Bronchial epithelial cell (primary cell): Measurements from ENCODE around the gene PHIP. TPM values are rescaled to one million over a fixed set of nuclear protein-coding genes. Genes with fewer than 3 reads are reported as not detected.

Source experiments
- DNase-seq: peaks from one replicate; pipeline ENCODE4 v3.0.0-alpha.2; 2010; ENCODE audit warnings: low read depth
- FAIRE-seq: peaks from 2 replicates; lab custom pipeline; 2011; peaks lifted over from hg19 to GRCh38; lab: Jason Lieb, UNC
- H3K27me3 ChIP-seq: 2 replicates; pipeline ENCODE4 v1.5.1; 2011; ENCODE audit warnings: low read length; ENCODE audit not compliant: control insufficient read depth, insufficient read depth
- H3K36me3 ChIP-seq: 2 replicates; pipeline ENCODE4 v1.5.1; 2011; ENCODE audit warnings: low read length; ENCODE audit not compliant: control insufficient read depth, insufficient read depth
- H3K4me3 ChIP-seq: 2 replicates; pipeline ENCODE4 v1.5.1; 2011; ENCODE audit warnings: mild to moderate bottlenecking, low read depth, low read length, control low read depth
- total RNA-seq: library from RNA; depleted of rRNA; stranded (reverse); fragments of >200 nt; gene quantifications from 2 replicates; pipeline ENCODE4 v1.2.1, GENCODE V29; 2014
- TF ChIP-seq, protein P1 (sequence below): IDR thresholded peaks from 2 replicates; pipeline ENCODE4 v1.5.1; 2011; ENCODE audit warnings: mild to moderate bottlenecking, moderate library complexity, low read length, control low read depth, inconsistent platforms; ENCODE audit not compliant: insufficient read depth, severe bottlenecking

PHIP gene
- total RNA-seq, 1 donor from 2014 or later: 13.2 TPM

DNA sequence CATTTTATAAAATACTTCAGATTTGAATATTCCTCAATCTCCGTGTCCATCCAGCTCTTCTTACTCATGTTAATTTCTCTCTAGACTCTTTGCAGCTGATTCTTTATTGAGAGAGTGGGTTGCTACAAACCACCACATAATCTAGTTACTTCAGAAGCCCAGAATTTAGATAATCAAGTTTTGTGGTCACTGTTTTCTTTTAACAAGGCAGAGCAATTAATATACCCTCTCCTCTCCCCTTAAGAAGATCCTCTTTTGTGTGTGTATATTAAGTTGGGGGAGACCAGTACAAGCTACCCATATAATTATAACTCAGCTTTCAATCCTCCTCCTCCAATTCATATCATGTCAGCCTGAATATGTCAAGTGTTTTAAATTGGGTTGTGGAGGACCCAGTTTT lies 115.6 kb downstream of the PHIP start:
- Histone ChIP-seq H3K27me3 (no peaks in the 10 kb centered on the region), H3K36me3 (peaks cover 2% of the 10 kb centered on the region), H3K4me3 (no peak overlapping the region)
- DNase-seq (no peak), FAIRE-seq (no peak)
- TF ChIP-seq, protein P1, sequence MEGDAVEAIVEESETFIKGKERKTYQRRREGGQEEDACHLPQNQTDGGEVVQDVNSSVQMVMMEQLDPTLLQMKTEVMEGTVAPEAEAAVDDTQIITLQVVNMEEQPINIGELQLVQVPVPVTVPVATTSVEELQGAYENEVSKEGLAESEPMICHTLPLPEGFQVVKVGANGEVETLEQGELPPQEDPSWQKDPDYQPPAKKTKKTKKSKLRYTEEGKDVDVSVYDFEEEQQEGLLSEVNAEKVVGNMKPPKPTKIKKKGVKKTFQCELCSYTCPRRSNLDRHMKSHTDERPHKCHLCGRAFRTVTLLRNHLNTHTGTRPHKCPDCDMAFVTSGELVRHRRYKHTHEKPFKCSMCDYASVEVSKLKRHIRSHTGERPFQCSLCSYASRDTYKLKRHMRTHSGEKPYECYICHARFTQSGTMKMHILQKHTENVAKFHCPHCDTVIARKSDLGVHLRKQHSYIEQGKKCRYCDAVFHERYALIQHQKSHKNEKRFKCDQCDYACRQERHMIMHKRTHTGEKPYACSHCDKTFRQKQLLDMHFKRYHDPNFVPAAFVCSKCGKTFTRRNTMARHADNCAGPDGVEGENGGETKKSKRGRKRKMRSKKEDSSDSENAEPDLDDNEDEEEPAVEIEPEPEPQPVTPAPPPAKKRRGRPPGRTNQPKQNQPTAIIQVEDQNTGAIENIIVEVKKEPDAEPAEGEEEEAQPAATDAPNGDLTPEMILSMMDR: no peak

DNA sequence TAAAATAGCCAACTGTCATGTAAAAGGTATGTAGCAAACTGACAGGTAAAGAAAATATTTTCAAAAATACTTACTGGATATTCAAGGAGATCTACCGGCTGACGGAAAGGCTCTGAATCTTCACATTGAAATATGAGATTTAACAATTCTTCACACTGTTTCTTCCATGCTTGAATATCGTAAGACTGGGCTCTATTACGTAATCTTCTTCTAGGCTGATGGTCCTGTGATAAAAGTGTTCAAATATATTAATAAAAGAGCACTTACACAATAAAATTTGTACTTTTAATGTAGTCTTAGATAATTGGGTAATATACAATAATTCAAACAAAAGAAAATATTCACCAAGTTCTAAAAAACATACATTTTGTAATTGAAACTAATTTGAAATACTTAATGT lies 123.3 kb downstream of the PHIP start:
- Histone ChIP-seq H3K4me3 (no peak overlapping the region), H3K27me3 (no peaks in the 10 kb centered on the region), H3K36me3 (peaks cover 2% of the 10 kb centered on the region)
- no peak for DNase-seq
- FAIRE-seq: no peak
- TF ChIP-seq, protein P1: no peak

DNA sequence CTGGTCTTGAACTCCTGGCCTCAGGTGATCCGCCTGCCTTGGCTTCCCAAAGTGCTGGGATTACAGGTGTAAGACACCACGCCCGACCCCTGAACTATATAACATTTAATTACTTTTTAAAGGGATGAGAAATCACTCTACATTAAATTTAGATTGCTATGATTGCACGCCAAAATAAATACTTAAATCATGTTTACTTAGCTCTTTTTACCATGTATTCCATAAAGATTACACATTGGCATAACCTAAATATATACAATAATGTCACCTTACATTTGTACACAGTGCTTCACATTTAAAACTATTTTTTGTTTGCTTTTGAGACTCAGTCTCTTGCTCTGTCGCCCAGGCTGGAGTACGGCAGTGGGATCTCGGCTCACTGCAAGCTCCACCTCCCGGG lies 124.3 kb downstream of the PHIP start:
- DNase-seq: no peak
- H3K4me3 ChIP-seq: no peak overlapping the region
- TF ChIP-seq, protein P1: no peak
- H3K36me3 ChIP-seq: peaks cover 8% of the 10 kb centered on the region
- no peaks in the 10 kb centered on the region for H3K27me3 ChIP-seq
- FAIRE-seq: no peak

DNA sequence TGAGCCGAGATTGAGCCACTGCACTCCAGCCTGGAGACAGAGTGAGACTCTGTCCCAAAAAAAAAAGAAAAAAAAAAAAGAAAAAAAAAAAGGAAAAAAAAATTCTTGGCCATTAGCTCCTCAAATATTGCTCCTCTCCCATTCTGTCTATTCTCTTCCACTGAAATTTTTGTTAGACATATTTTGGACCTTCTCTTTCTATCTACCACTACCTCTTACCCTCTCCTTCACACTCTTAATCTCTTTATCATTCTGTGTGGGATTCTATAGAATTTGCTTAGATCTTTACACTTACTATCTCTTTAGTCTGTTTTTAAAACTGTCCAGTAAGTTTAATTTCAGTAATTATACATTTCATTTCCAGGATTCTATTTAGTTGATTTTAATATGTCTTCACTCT lies 125.7 kb downstream of the PHIP start:
- no peak for DNase-seq
- TF ChIP-seq, protein P1: no peak
- no peak for FAIRE-seq
- Histone ChIP-seq H3K36me3 (peaks cover 8% of the 10 kb centered on the region), H3K4me3 (no peak overlapping the region), H3K27me3 (no peaks in the 10 kb centered on the region)

DNA sequence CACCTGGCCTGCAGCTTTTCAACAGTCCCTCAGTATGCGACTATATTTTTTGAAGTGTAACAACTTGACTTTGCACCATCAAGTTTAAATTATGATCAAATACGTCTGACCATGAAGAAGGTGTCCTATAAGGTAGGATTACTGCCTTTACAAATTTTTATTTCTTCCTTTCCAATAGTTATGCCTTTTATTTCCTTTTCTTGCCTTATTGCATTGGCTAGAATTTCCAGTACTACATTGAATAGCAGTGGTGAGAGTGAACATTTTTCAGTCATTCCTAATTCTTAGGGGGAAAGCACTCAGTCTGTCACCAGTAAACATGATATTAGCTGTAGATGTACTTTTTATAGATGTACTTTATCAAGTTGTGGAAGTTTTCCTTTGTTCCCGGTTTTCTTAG lies 129.3 kb downstream of the PHIP start:
- no peaks in the 10 kb centered on the region for H3K27me3 ChIP-seq
- TF ChIP-seq, protein P1: no peak
- FAIRE-seq (no peak), DNase-seq (no peak)
- no peak overlapping the region for H3K4me3 ChIP-seq
- peaks cover 9% of the 10 kb centered on the region for H3K36me3 ChIP-seq

DNA sequence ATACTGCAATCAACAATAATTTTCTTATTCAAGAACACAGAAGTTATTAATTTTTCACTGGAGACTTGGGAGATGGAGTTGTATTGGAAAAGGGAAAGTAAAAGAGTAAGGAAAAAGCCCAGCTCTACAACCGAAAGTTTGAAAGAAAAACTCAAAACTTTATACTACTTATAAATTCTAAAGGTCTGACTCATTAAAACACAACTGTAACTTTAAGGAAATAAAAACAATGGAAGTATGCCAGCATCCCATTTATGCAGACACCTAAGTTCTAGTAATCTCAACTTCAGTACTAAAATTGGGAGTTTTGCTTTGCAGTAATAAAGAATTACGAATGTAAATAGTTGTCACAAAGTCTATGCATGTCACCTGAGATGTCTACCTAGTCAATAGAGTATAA lies 130.1 kb downstream of the PHIP start:
- Histone ChIP-seq H3K27me3 (no peaks in the 10 kb centered on the region), H3K36me3 (peaks cover 9% of the 10 kb centered on the region), H3K4me3 (no peak overlapping the region)
- TF ChIP-seq, protein P1: no peak
- peak; percentile 33 for DNase-seq
- FAIRE-seq: no peak
